ENCODE results near the gene GANAB. TPM values are rescaled to one million over a fixed set of nuclear protein-coding genes. Genes with fewer than 3 reads are reported as not detected.
"Not testable (repeated sequence)": the region's sequence is repeated elsewhere in the genome, so short reads cannot be mapped to it uniquely, and the experiment has no call there.

The GANAB gene
- total RNA-seq, 1 donor from 2014 or later, result 228 TPM

DNA sequence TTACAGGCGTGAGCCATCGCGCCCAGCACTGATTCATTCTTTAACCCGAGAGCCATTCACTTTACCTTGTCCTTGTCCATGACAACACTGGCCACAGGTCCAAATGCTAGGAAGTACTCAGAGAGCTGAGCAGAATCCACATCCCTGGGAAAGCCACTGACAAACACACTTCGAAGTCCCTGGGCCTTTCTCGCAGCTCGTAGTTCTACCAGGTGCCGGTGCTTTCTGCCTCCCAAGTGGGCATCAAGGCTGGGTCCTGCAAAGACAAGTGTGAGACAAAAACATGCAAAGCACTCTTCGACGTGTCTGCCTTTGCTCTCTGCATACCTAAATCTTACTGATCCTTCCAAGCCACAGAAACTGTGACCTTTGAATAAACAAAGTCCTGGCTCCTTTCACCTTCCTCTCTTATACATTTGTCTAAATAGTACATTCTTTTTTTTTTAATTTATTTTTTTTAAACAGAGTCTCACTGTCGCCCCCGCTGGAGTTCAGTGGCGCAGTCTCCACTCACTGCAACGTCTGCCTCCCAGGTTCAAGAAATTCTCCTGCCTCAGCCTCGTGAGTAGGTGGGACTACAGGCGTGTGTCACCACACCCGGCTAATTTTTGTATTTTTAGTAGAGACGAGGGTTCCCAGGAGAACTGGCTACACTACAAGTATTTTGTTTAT lies 57.3 kb downstream of the GANAB start:
- TF ChIP-seq, protein P1, sequence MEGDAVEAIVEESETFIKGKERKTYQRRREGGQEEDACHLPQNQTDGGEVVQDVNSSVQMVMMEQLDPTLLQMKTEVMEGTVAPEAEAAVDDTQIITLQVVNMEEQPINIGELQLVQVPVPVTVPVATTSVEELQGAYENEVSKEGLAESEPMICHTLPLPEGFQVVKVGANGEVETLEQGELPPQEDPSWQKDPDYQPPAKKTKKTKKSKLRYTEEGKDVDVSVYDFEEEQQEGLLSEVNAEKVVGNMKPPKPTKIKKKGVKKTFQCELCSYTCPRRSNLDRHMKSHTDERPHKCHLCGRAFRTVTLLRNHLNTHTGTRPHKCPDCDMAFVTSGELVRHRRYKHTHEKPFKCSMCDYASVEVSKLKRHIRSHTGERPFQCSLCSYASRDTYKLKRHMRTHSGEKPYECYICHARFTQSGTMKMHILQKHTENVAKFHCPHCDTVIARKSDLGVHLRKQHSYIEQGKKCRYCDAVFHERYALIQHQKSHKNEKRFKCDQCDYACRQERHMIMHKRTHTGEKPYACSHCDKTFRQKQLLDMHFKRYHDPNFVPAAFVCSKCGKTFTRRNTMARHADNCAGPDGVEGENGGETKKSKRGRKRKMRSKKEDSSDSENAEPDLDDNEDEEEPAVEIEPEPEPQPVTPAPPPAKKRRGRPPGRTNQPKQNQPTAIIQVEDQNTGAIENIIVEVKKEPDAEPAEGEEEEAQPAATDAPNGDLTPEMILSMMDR (IDR thresholded peaks at IDR 0.05), result no peak
- no peak for DNase-seq
- intact Hi-C loops (cut with DNase I), result no loop called here

DNA sequence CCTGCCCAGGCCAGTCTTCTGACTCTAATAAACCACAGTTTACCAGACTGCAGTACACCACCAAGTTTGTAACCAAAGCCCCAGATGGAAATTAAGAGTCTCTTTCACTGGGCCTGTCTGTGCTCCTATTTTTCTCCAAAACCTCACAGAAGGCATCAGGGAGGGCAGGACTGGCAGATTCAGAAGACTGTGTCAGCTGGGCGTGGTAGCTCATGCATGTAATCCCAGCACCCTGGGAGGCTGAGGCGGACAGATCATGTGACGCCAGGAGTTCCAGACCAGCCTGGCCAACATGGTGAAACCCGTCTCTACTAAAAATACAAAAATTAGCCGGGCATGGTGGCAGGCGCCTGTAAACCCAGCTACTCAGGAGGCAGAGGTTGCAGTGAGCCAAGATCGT lies 61.1 kb downstream of the GANAB start:
- DNase-seq; H3K4me1 ChIP-seq; H3K9me3 ChIP-seq; H3K27ac ChIP-seq; intact Hi-C loops (cut with DNase I); ATAC-seq; H3K4me3 ChIP-seq; H3K27me3 ChIP-seq (ENCODE audit: low read depth): not testable (repeated sequence)
- H3K36me3 ChIP-seq, result peaks cover 75% of the 10 kb centered on the region

More for the DNA sequence above, 57.3 kb downstream of the GANAB start:
- Histone ChIP-seq H3K9me3 (no peaks in the 10 kb centered on the region), H3K4me3 (no peak overlapping the region), H3K27me3 (ENCODE audit: low read depth) (no peaks in the 10 kb centered on the region), H3K4me1 (peaks cover 33% of the 10 kb centered on the region), H3K36me3 (peaks cover 54% of the 10 kb centered on the region), H3K27ac (no peak overlapping the region)
- no peak for ATAC-seq

DNA sequence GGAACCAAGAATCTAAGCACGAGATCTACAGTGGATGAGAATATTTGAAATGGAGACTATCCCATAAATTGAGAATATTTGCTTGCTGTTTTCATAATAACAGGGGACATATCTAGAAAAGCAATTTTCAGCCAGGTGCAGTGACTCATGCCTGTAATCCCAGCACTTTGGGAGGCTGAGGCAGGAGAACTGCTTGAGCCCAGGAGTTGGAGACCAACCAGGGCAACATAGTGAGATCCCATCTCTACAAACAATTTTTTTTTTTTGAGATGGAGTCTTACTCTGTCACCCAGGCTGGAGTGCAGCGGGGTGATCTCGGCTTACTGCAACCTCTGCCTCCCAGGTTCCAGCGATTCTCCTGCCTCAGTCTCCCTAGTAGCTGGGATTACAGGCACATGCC lies 64.7 kb downstream of the GANAB start:
- DNase-seq; intact Hi-C loops (cut with DNase I); H3K4me1 ChIP-seq; H3K4me3 ChIP-seq; ATAC-seq; H3K27me3 ChIP-seq (ENCODE audit: low read depth); H3K9me3 ChIP-seq; H3K27ac ChIP-seq: not testable (repeated sequence)
- peaks cover 89% of the 10 kb centered on the region for H3K36me3 ChIP-seq

DNA sequence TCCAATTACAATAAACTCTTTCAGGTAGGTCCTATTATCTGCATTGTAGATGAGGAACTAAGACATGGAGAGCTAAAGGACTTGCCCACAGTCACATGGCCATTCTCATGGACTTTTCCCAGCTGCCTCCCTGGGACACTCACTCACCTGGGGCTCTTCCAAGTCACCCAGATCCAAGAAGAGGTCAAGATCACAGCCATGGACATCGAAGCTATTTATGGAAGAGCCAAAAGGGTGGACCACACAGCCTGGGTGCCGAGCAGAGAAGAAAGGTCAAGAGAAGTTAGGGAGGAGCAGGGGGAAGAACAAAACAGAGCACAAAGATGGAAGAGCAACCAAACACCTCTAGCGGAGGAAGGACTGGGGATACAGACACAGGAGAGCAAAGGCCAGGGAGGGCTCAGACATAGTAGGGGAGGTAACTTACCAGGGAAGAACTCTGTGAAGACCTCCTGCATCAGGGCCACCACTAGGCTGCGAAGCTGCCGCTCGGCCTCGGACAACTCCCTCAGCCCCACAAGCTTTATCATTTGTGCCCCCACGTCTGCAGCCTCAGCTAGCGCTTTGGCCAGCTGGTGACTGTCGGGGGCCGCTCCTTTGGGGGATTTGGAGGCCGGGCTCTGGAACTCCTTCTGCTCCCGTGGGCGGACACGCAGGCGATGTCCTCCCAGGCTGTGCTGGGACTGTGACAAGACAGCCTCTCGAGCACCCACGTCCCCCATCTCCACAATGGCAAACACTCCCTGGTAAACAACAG lies 65.3 kb downstream of the GANAB start:
- no peaks in the 10 kb centered on the region for H3K9me3 ChIP-seq
- intact Hi-C loops (cut with DNase I), result no loop called here
- TF ChIP-seq, protein P1 (IDR thresholded peaks at IDR 0.05), result no peak
- H3K27ac ChIP-seq, result no peak overlapping the region
- no peak for DNase-seq
- no peaks in the 10 kb centered on the region for H3K27me3 ChIP-seq (ENCODE audit: low read depth)
- peaks cover 11% of the 10 kb centered on the region for H3K4me1 ChIP-seq
- no peak overlapping the region for H3K4me3 ChIP-seq
- H3K36me3 ChIP-seq, result peaks cover 90% of the 10 kb centered on the region
- no peak for ATAC-seq

DNA sequence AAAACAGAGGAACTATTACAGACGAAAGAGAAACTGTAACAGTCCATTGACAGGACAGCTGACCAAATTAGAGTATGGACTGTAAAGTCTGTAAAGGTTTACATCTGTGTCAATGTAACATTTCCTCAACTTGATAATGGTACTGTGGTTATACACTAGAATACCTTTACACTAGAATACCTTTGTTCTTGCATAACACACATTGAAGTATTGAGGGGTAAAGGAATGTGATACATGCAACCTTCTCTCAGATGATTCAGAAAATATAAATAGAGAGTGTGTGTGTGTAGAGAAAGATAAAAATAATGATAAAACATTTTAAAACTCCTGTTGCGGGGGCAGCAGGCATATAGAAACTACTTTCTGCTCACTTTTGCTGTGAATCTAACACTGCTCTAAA lies 67.2 kb downstream of the GANAB start:
- H3K4me3 ChIP-seq, result no peak overlapping the region
- H3K27me3 ChIP-seq (ENCODE audit: low read depth), result no peaks in the 10 kb centered on the region
- TF ChIP-seq, protein P1 (IDR thresholded peaks at IDR 0.05), result no peak
- no peak overlapping the region for H3K27ac ChIP-seq
- H3K9me3 ChIP-seq, result no peaks in the 10 kb centered on the region
- intact Hi-C loops (cut with DNase I), result no loop called here
- DNase-seq, result no peak
- peaks cover 30% of the 10 kb centered on the region for H3K4me1 ChIP-seq
- H3K36me3 ChIP-seq, result peaks cover 78% of the 10 kb centered on the region
- ATAC-seq, result no peak

DNA sequence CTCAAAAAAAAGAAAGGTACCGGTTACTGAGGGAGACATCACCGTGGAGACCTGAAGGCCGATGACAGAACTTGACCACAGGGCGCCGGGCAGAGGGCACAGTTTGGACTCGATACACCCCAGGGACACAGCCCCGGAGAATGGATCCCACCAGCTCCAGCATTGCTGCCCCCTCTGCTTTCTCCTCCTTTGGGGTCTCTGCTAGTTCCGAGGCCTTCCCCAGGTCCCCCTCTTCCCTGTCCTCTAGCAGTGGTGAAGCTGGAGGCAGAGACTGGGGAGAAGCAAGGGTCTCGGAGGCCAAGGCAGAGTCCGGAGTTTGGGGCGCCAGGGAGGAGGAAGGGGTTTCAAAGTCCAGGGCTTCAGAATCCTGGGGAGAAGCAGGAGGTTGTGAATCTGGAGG lies 67.9 kb downstream of the GANAB start:
- intact Hi-C loops (cut with DNase I), result no loop called here
- peak overlapping the region; percentile 86 for H3K27ac ChIP-seq
- H3K36me3 ChIP-seq, result peaks cover 72% of the 10 kb centered on the region

More for the DNA sequence above, 67.9 kb downstream of the GANAB start:
- Histone ChIP-seq H3K4me3 (no peak overlapping the region), H3K9me3 (no peaks in the 10 kb centered on the region), H3K4me1 (peaks cover 30% of the 10 kb centered on the region), H3K27me3 (ENCODE audit: low read depth) (no peaks in the 10 kb centered on the region)
- TF ChIP-seq, protein P1 (IDR thresholded peaks at IDR 0.05), result no peak
- no peak for ATAC-seq
- no peak for DNase-seq

All from lower lobe of right lung (tissue), 2 donors.